Sigmoid colon (tissue), 7 donors: Measurements from ENCODE around the gene TXNDC5. TPM values are rescaled to one million over a fixed set of nuclear protein-coding genes. Genes with fewer than 3 reads are reported as not detected.

Experiments used
- DNase-seq: peaks from one replicate; pipeline ENCODE4 v3.0.0-alpha.2; 2019
- H3K27ac ChIP-seq, 4 donors: fragments of 200-600 bp; sonication (generic); one replicate each; pipeline ENCODE4 v1.5.1; 2016 to 2019; ENCODE audit warnings: mild to moderate bottlenecking in 1 of 4
- H3K27me3 ChIP-seq, 3 donors: fragments of 200-600 bp; sonication (generic); one replicate each; pipeline ENCODE4 v1.5.1; 2019; ENCODE audit warnings: mild to moderate bottlenecking in 1 of 3
- H3K36me3 ChIP-seq, 4 donors: fragments of 200-600 bp; sonication (generic); one replicate each; pipeline ENCODE4 v1.5.1; 2016 to 2019
- H3K4me1 ChIP-seq, 4 donors: fragments of 200-600 bp; sonication (generic); one replicate each; pipeline ENCODE4 v1.5.1; 2017 to 2019
- H3K4me3 ChIP-seq, 4 donors: fragments of 200-600 bp; sonication (generic); one replicate each; pipeline ENCODE4 v1.5.1; 2017 to 2019; ENCODE audit warnings: mild to moderate bottlenecking in 2 of 4, moderate library complexity in 1 of 4
- H3K9me3 ChIP-seq, 4 donors: fragments of 200-600 bp in 3 of 4; sonication (generic) in 3 of 4; one replicate each; pipeline versions ENCODE4 v1.5.1 to v1.6.1; 2013 to 2019
- CTCF ChIP-seq, 4 experiments: fragments of 450-650 bp in 3 of 4; fragments of 200-600 bp in 1 of 4; IDR thresholded peaks; one replicate each; pipeline ENCODE4 v1.5.1; 2016 to 2019; ENCODE audit warnings: antibody characterized with exemption in 4 of 4, mild to moderate bottlenecking in 3 of 4, moderate library complexity in 2 of 4
- EP300 ChIP-seq, 4 donors: sonication (generic); formaldehyde crosslinking; IDR thresholded peaks; one replicate each; pipeline ENCODE4 v1.6.1; 2017; ENCODE audit warnings: antibody characterized with exemption in 4 of 4
- POLR2A ChIP-seq, 2 donors: fragments of 450-650 bp; IDR thresholded peaks; one replicate each; pipeline ENCODE4 v1.6.1; 2016; ENCODE audit warnings: antibody characterized with exemption in 2 of 2, mild to moderate bottlenecking in 2 of 2, moderate library complexity in 2 of 2
- POLR2AphosphoS5 ChIP-seq, 4 donors: sonication (generic); formaldehyde crosslinking; IDR thresholded peaks; one replicate each; pipeline ENCODE4 v1.6.1; 2017; ENCODE audit warnings: antibody characterized with exemption in 4 of 4
- WGBS, 2 donors: extraction: QIAGEN DNeasy Blood & Tissue Kit; methylation state at CpG; one replicate each; pipeline ENCODE4 v1.1.7; 2013; 5-methylcytosine and 5-hydroxymethylcytosine counted together
- intact Hi-C: fragments of 100-400 bp; cut with DNase I; formaldehyde crosslinking; loops from one replicate; pipeline ENCODE4 v1.15.1; 2023
- polyA plus RNA-seq, 3 donors: library from polyadenylated mRNA; stranded (reverse); fragments of 200-250 nt; gene quantifications; one replicate each; pipeline ENCODE4 v1.2.3, GENCODE V29; 2013
- total RNA-seq, 4 donors: library from RNA; depleted of rRNA; stranded (reverse); fragments of >200 nt; gene quantifications; one replicate each; pipeline ENCODE4 v1.1.0, GENCODE V29; 2016
- donor health status: healthy with polysubstance abuse.
- donor health status: Bipolar disorder and iron deficiency.
- donor health status: healthy.

TXNDC5 gene
- total and polyA plus RNA-seq, 7 donors, result 18.6 to 75.2 (median 51.7) TPM

- Histone ChIP-seq H3K27ac (no peak overlapping the region), H3K36me3 (peaks cover 14 to 96% (median 41%) of the 10 kb centered on the region in 4 donors)
- intact Hi-C loops, result no loop called here
Observed at GRCh38 chr6:7897461-7898192, 13.0 kb downstream of the TXNDC5 start.

DNA sequence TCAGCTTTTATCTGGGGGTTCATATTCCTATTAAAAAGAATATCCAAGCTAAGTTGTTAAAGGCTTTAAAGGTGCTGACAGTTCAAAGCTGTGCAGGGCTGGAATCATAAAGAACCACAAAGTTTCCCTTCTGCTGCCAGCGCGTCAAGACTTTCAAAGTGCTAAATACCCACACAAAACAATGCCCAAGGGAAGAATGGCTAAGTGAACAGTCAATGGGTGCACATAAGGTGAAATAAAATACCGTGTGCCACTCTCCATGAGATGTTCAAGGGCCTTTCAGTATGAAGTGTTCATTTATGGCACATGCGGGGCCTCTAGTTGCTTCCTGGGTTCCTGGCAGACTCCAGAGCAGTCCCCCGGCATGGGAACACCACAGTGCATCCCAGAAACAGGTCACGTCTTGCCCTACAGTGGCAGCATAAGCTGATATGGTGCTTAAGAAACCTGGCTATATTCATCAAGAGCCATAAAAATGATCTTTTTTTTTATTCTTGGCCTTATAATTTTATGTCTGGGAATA is 14.1 kb downstream of the TXNDC5 start:
- Histone ChIP-seq H3K9me3 (no peaks in the 10 kb centered on the region), H3K36me3 (peaks cover 14 to 96% (median 38%) of the 10 kb centered on the region in 4 donors), H3K27ac (no peak overlapping the region), H3K27me3 (no peaks in the 10 kb centered on the region), H3K4me3 (no peak overlapping the region), H3K4me1 (no peaks in the 10 kb centered on the region)
- 91 to 92% methylated on average over 6 of the region's 6 CpGs for WGBS, 2 donors
- intact Hi-C loops, result no loop called here
- DNase-seq, result peak; percentile 21
- TF ChIP-seq EP300 (IDR thresholded peaks at IDR 0.05) (no peak), CTCF (IDR thresholded peaks at IDR 0.05) (no peak), POLR2A (IDR thresholded peaks at IDR 0.05) (no peak), POLR2AphosphoS5 (IDR thresholded peaks at IDR 0.05) (no peak)

More at GRCh38 chr6:7897461-7898192, 13.0 kb downstream of the TXNDC5 start:
- DNase-seq, result peak; percentile 15
- TF ChIP-seq POLR2A (IDR thresholded peaks at IDR 0.05), result no peak
- no peak for TF ChIP-seq CTCF (IDR thresholded peaks at IDR 0.05)
- TF ChIP-seq EP300 (IDR thresholded peaks at IDR 0.05), result no peak
- TF ChIP-seq POLR2AphosphoS5 (IDR thresholded peaks at IDR 0.05), result no peak
- WGBS, 2 donors, result 90 to 93% methylated on average over 9 of the region's 9 CpGs
- H3K4me3 ChIP-seq, result no peak overlapping the region
- H3K9me3 ChIP-seq, result no peaks in the 10 kb centered on the region
- H3K4me1 ChIP-seq, result no peaks in the 10 kb centered on the region
- no peaks in the 10 kb centered on the region for H3K27me3 ChIP-seq

GRCh38 chr6:7895125-7895423 is 15.5 kb downstream of the TXNDC5 start:
- WGBS, 2 donors, result 41 to 75% methylated on average over 7 of the region's 7 CpGs
- Histone ChIP-seq H3K4me3 (no peak overlapping the region), H3K27me3 (no peaks in the 10 kb centered on the region), H3K27ac (no peak overlapping the region), H3K9me3 (no peaks in the 10 kb centered on the region), H3K36me3 (peaks cover 8 to 97% (median 51%) of the 10 kb centered on the region in 4 donors), H3K4me1 (no peaks in the 10 kb centered on the region)
- intact Hi-C loops, result no loop called here
- TF ChIP-seq EP300 (IDR thresholded peaks at IDR 0.05) (no peak), CTCF (IDR thresholded peaks at IDR 0.05) (no peak), POLR2AphosphoS5 (IDR thresholded peaks at IDR 0.05) (no peak), POLR2A (IDR thresholded peaks at IDR 0.05) (no peak)
- no peak for DNase-seq

- intact Hi-C loops, result no loop called here
- Histone ChIP-seq H3K4me1 (no peaks in the 10 kb centered on the region), H3K4me3 (no peak overlapping the region), H3K9me3 (no peaks in the 10 kb centered on the region), H3K27me3 (no peaks in the 10 kb centered on the region), H3K27ac (no peak overlapping the region), H3K36me3 (peaks cover 8 to 97% (median 54%) of the 10 kb centered on the region in 4 donors)
- DNase-seq, result no peak
- 41 to 79% methylated on average over 13 of the region's 13 CpGs for WGBS, 2 donors
- TF ChIP-seq POLR2A (IDR thresholded peaks at IDR 0.05), result no peak
- no peak for TF ChIP-seq CTCF (IDR thresholded peaks at IDR 0.05)
- no peak for TF ChIP-seq POLR2AphosphoS5 (IDR thresholded peaks at IDR 0.05)
- TF ChIP-seq EP300 (IDR thresholded peaks at IDR 0.05), result no peak
Observed at GRCh38 chr6:7894262-7895124, 16.1 kb downstream of the TXNDC5 start.
